ENCODE measurements around the gene MAP2K2.

- no peak for TF ChIP-seq GATA2 (IDR thresholded peaks at IDR 0.05; ENCODE audit: insufficient read depth, insufficient read length, low read depth, low read length)
- TF ChIP-seq, protein P1, sequence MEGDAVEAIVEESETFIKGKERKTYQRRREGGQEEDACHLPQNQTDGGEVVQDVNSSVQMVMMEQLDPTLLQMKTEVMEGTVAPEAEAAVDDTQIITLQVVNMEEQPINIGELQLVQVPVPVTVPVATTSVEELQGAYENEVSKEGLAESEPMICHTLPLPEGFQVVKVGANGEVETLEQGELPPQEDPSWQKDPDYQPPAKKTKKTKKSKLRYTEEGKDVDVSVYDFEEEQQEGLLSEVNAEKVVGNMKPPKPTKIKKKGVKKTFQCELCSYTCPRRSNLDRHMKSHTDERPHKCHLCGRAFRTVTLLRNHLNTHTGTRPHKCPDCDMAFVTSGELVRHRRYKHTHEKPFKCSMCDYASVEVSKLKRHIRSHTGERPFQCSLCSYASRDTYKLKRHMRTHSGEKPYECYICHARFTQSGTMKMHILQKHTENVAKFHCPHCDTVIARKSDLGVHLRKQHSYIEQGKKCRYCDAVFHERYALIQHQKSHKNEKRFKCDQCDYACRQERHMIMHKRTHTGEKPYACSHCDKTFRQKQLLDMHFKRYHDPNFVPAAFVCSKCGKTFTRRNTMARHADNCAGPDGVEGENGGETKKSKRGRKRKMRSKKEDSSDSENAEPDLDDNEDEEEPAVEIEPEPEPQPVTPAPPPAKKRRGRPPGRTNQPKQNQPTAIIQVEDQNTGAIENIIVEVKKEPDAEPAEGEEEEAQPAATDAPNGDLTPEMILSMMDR (IDR thresholded peaks at IDR 0.05; ENCODE audit: extremely low read depth in 1 of 2, insufficient read depth in 1 of 2, low read depth in 1 of 2, low read length in 2 of 2): no peak
- no peak for TF ChIP-seq MAX (IDR thresholded peaks at IDR 0.05; ENCODE audit: insufficient read depth, insufficient read length)
- no peak for TF ChIP-seq MYC (IDR thresholded peaks at IDR 0.05; ENCODE audit: low read depth, low read length)
- no peak for TF ChIP-seq EZH2 (IDR thresholded peaks at IDR 0.05; ENCODE audit: borderline replicate concordance, low read depth, low read length, severe bottlenecking)
- no peak for TF ChIP-seq POLR2AphosphoS5 (IDR thresholded peaks at IDR 0.05; ENCODE audit: insufficient read depth, low read depth, low read length)
- TF ChIP-seq POLR2A (IDR thresholded peaks at IDR 0.05; ENCODE audit: low read depth, low read length): no peak
- no peak for TF ChIP-seq JUN (IDR thresholded peaks at IDR 0.05; ENCODE audit: borderline replicate concordance, insufficient read depth, insufficient read length, low read depth)
These were observed 76.8 kb downstream of the MAP2K2 start for GRCh38 chr19:4046946-4047683.

Data from endothelial cell of umbilical vein (primary cell).